ENCODE results near the gene G0S2.

G0S2 gene

GRCh38 chr1:209706622-209707021 is 31.4 kb downstream of the G0S2 start (continued):
- no peak for TF ChIP-seq SP7 (tag by site-specific recombination; IDR thresholded peaks at IDR 0.05)
- no peak for TF ChIP-seq ZNF184 (tag by site-specific recombination; IDR thresholded peaks at IDR 0.05)
- no peak for TF ChIP-seq FEZF1 (tag by site-specific recombination; IDR thresholded peaks at IDR 0.05)
- TF ChIP-seq ZNF26 (tag by site-specific recombination; IDR thresholded peaks at IDR 0.05) = no peak
- no peak for TF ChIP-seq ZNF610 (tag by site-specific recombination; IDR thresholded peaks at IDR 0.05; ENCODE audit: borderline replicate concordance)
- no peak for TF ChIP-seq ZNF426 (tag by site-specific recombination; IDR thresholded peaks at IDR 0.05)
- no peak for TF ChIP-seq ZNF837 (tag by site-specific recombination; IDR thresholded peaks at IDR 0.05)
- no peak for TF ChIP-seq ZNF626 (tag by site-specific recombination; IDR thresholded peaks at IDR 0.05)
- TF ChIP-seq ZNF792 (tag by site-specific recombination; IDR thresholded peaks at IDR 0.05) = no peak

GRCh38 chr1:209707308-209707707 is 32.1 kb downstream of the G0S2 start:
- Histone ChIP-seq H3K36me3 (ENCODE audit: control insufficient read depth in 2 of 2, insufficient read depth in 1 of 2, low read length in 2 of 2) (no peaks in the 10 kb centered on the region), H3K27ac (ENCODE audit: extremely low read depth, low read depth, low read length) (no peak overlapping the region), H3K4me1 (ENCODE audit: control insufficient read depth, insufficient read depth, low read length) (no peaks in the 10 kb centered on the region), H3K9me3 (ENCODE audit: control insufficient read depth, insufficient read depth, low read depth, low read length) (no peaks in the 10 kb centered on the region), H3K4me3 (ENCODE audit: low read depth, low read length) (no peak overlapping the region)
- POLR2A ChIA-PET = no interaction called here
- TF ChIP-seq ZNF391 (tag by site-specific recombination; IDR thresholded peaks at IDR 0.05; ENCODE audit: borderline replicate concordance, low read depth) (no peak), ZSCAN16 (tag by site-specific recombination; IDR thresholded peaks at IDR 0.05) (no peak), ZNF704 (tag by site-specific recombination; IDR thresholded peaks at IDR 0.05) (no peak), ZNF837 (tag by site-specific recombination; IDR thresholded peaks at IDR 0.05) (no peak), ZNF654 (tag by site-specific recombination; IDR thresholded peaks at IDR 0.05; ENCODE audit: low read depth) (no peak), ZFP41 (tag by site-specific recombination; IDR thresholded peaks at IDR 0.05; ENCODE audit: borderline replicate concordance) (no peak), ZNF549 (tag by site-specific recombination; IDR thresholded peaks at IDR 0.05) (no peak)
- CTCF ChIA-PET = interaction anchor here (0.6 to 1.7 kb wide), 6 partner anchors 20 to 1410 kb away, joined by 3 to 5 read pairs (median 3); no protein-coding TSS in a partner anchor

- H3K9me3 ChIP-seq (ENCODE audit: control insufficient read depth, insufficient read depth, low read depth, low read length) = no peaks in the 10 kb centered on the region
- H3K4me1 ChIP-seq (ENCODE audit: control insufficient read depth, insufficient read depth, low read length) = no peaks in the 10 kb centered on the region
- H3K27ac ChIP-seq (ENCODE audit: extremely low read depth, low read depth, low read length) = no peak overlapping the region
- no peak overlapping the region for H3K4me3 ChIP-seq (ENCODE audit: low read depth, low read length)
- POLR2A ChIA-PET = no interaction called here
- no peak for TF ChIP-seq ZNF433 (tag by site-specific recombination; IDR thresholded peaks at IDR 0.05; ENCODE audit: low read depth)
- no peak for TF ChIP-seq ZNF335 (tag by site-specific recombination; conservative IDR thresholded peaks at IDR 0.05)
- TF ChIP-seq WT1 (tag by site-specific recombination; IDR thresholded peaks at IDR 0.05) = no peak
- no peak for TF ChIP-seq ZNF280C (tag by site-specific recombination; IDR thresholded peaks at IDR 0.05)
- no peak for TF ChIP-seq ZNF585B (tag by site-specific recombination; IDR thresholded peaks at IDR 0.05)
- CTCF ChIA-PET = interaction anchor here (0.7 to 1.7 kb wide), 3 partner anchors 12 to 40 kb away, joined by 3 to 5 read pairs (median 3); no protein-coding TSS in a partner anchor
- no peaks in the 10 kb centered on the region for H3K36me3 ChIP-seq (ENCODE audit: control insufficient read depth in 2 of 2, insufficient read depth in 1 of 2, low read length in 2 of 2)
These were observed 33.1 kb downstream of the G0S2 start for GRCh38 chr1:209708297-209708696.
